LNCaP clone FGC (cell line): ENCODE results near the gene PCDHGA1.

Source experiments
- DNase-seq: peaks from one replicate; pipeline ENCODE4 v3.0.0-alpha.2; 2011; ENCODE audit warnings: low read depth
- H3K4me3 ChIP-seq: 2 replicates; pipeline ENCODE4 v1.5.1; 2011; ENCODE audit warnings: mild to moderate bottlenecking, low read depth, low read length, control low read depth
- TF ChIP-seq, protein P1 (sequence below): IDR thresholded peaks from 2 replicates; pipeline ENCODE4 v1.5.1; 2012; ENCODE audit warnings: mild to moderate bottlenecking; ENCODE audit not compliant: control insufficient read depth, insufficient read depth; ENCODE audit errors: extremely low read depth

The PCDHGA1 gene

GRCh38 chr5:141503681-141504080 is 173.4 kb downstream of the PCDHGA1 start:
- TF ChIP-seq, protein P1, sequence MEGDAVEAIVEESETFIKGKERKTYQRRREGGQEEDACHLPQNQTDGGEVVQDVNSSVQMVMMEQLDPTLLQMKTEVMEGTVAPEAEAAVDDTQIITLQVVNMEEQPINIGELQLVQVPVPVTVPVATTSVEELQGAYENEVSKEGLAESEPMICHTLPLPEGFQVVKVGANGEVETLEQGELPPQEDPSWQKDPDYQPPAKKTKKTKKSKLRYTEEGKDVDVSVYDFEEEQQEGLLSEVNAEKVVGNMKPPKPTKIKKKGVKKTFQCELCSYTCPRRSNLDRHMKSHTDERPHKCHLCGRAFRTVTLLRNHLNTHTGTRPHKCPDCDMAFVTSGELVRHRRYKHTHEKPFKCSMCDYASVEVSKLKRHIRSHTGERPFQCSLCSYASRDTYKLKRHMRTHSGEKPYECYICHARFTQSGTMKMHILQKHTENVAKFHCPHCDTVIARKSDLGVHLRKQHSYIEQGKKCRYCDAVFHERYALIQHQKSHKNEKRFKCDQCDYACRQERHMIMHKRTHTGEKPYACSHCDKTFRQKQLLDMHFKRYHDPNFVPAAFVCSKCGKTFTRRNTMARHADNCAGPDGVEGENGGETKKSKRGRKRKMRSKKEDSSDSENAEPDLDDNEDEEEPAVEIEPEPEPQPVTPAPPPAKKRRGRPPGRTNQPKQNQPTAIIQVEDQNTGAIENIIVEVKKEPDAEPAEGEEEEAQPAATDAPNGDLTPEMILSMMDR = no peak
- DNase-seq = no peak
- no peak overlapping the region for H3K4me3 ChIP-seq

DNA sequence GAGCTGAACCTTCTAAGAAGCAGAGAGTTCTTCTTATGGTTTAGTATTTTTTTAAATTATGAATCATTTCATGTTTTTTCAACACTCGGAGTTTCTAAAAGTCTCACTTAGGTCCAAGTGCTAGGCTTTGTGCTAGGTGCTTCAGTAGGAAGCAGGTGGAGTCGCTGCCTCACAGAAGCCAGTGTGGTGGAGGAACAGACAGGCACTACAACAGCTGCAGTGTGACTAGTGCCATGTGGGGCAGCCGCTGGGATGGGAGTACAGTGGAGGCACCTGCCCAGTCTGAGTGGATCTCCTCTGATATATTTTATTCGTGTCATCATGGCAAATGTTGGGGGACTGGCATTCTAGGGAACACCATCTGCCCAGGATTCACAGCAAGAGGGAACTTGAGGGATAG is 173.9 kb downstream of the PCDHGA1 start:
- no peak for DNase-seq
- TF ChIP-seq, protein P1 = no peak
- no peak overlapping the region for H3K4me3 ChIP-seq

- no peak overlapping the region for H3K4me3 ChIP-seq
- TF ChIP-seq, protein P1 = no peak
- no peak for DNase-seq
These were observed 176.3 kb downstream of the PCDHGA1 start for GRCh38 chr5:141506381-141507155.

GRCh38 chr5:141507387-141508091 is 177.2 kb downstream of the PCDHGA1 start:
- DNase-seq = no peak
- H3K4me3 ChIP-seq = no peak overlapping the region
- TF ChIP-seq, protein P1 = no peak

DNA sequence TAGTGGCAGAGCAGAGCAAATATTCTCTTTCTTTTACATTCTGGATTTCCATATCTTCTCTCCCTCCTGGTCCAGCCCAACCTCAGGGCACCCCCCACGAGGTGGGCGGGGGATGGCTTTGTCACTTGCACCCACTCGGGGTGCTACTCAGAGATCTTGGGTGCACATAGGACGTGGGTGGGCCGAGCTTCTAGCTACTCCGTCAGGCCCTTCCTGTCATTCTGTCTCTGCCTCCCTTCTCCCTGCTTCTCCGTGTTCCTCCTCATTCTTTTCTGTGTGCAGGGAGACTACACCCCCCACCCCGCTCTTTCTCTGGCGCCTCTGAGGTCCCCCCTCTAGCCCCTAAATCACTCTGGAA is 178.1 kb downstream of the PCDHGA1 start:
- H3K4me3 ChIP-seq = no peak overlapping the region
- TF ChIP-seq, protein P1 = no peak
- no peak for DNase-seq

- DNase-seq = no peak
- no peak overlapping the region for H3K4me3 ChIP-seq
- TF ChIP-seq, protein P1 = no peak
These were observed 178.7 kb downstream of the PCDHGA1 start for GRCh38 chr5:141508798-141509611.
